ENCODE results near the gene ZNF554. TPM values are rescaled to one million over a fixed set of nuclear protein-coding genes. Genes with fewer than 3 reads are reported as not detected.

The ZNF554 gene
- total RNA-seq, 4 donors from 2014 or later, result 2.4 to 7.0 (median 3.0) TPM

DNA sequence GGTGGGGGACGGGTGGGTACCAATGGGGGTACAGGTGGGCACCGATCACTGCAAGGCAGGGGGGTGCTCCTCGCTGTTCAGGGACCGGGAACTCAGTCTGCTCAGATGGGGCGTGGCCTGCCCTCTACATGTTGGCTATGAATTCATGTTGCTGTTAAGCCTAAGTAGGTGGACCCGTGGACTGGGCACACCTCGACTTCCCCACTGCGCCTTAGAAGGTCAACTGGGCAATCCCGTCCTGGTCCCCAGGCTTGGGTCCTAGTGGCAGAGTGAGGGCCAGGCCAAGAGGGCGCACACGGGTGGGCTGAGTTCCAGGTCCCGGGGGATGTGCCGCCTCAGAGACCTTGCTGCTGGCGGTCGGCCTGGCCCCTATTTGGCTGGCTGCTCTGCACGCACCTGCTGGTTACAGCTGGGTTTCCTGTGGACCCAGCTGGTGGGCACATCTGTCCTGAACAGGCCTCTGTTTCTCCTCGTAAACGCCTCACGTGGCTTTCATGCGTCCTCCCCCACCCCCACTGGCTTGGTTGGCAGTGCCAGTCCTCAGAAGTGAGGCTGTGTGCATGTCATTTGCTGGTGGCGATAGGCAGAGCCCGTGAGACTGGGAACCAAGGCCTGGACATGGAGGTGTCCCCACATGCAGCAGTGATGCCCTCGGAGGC, 13.5 kb upstream of the ZNF554 start:
- TF ChIP-seq, protein P1, sequence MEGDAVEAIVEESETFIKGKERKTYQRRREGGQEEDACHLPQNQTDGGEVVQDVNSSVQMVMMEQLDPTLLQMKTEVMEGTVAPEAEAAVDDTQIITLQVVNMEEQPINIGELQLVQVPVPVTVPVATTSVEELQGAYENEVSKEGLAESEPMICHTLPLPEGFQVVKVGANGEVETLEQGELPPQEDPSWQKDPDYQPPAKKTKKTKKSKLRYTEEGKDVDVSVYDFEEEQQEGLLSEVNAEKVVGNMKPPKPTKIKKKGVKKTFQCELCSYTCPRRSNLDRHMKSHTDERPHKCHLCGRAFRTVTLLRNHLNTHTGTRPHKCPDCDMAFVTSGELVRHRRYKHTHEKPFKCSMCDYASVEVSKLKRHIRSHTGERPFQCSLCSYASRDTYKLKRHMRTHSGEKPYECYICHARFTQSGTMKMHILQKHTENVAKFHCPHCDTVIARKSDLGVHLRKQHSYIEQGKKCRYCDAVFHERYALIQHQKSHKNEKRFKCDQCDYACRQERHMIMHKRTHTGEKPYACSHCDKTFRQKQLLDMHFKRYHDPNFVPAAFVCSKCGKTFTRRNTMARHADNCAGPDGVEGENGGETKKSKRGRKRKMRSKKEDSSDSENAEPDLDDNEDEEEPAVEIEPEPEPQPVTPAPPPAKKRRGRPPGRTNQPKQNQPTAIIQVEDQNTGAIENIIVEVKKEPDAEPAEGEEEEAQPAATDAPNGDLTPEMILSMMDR (IDR thresholded peaks at IDR 0.05; ENCODE audit: low read depth), result no peak

DNA sequence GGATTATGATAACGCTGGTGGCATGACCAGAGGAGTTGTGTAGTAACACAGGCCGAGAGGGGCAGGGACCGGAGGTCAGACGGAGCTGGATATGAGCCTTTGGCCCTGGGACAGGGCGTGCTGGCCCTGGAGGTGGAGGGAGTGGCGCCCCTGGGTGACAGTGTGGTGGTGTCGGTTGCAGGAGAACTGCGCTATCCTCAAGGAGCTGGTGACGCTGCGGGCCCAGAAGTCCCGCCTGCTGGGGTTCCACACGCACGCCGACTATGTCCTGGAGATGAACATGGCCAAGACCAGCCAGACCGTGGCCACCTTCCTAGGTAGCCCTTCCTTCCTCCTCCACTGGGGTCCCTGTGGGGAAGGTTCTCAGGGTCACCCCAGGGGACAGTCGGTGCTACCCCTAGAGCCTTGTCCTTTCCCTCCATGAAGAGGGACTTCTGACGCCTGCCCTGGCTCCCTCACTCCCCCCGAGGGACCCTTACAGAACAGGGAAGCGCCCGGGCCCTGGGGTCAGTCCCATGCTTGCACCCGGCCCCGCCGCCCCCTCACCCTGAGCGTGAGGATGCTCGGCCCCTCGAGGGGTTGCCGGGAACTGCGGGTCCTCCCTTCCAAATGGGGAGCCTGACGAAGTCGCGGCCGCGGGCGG, 12.8 kb upstream of the ZNF554 start:
- TF ChIP-seq, protein P1 (IDR thresholded peaks at IDR 0.05; ENCODE audit: low read depth), result no peak

DNA sequence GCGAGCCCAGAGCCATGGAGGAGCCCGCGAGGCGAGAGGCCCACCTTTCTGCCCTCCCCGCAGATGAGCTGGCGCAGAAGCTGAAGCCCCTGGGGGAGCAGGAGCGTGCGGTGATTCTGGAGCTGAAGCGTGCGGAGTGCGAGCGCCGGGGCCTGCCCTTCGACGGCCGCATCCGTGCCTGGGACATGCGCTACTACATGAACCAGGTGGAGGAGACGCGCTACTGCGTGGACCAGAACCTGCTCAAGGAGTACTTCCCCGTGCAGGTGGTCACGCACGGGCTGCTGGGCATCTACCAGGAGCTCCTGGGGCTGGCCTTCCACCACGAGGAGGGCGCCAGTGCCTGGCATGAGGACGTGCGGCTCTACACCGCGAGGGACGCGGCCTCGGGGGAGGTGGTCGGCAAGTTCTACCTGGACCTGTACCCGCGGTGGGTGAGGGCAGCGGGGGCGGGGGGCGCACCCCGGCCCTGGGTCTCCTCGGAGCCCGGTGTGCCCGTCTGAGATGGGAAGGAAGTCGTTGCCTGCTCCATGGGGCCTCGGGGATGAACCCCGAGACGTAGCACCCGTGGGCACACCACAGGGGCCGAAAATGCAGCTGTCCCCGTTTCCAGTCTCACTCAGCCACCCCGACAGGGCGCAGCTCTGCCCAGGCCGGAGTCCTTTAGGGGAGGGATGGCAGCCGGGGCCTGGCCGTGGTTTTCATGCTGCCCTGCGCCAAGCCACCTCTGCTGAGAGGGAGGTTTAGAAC, 12.1 kb upstream of the ZNF554 start:
- TF ChIP-seq, protein P1 (IDR thresholded peaks at IDR 0.05; ENCODE audit: low read depth), result no peak

DNA sequence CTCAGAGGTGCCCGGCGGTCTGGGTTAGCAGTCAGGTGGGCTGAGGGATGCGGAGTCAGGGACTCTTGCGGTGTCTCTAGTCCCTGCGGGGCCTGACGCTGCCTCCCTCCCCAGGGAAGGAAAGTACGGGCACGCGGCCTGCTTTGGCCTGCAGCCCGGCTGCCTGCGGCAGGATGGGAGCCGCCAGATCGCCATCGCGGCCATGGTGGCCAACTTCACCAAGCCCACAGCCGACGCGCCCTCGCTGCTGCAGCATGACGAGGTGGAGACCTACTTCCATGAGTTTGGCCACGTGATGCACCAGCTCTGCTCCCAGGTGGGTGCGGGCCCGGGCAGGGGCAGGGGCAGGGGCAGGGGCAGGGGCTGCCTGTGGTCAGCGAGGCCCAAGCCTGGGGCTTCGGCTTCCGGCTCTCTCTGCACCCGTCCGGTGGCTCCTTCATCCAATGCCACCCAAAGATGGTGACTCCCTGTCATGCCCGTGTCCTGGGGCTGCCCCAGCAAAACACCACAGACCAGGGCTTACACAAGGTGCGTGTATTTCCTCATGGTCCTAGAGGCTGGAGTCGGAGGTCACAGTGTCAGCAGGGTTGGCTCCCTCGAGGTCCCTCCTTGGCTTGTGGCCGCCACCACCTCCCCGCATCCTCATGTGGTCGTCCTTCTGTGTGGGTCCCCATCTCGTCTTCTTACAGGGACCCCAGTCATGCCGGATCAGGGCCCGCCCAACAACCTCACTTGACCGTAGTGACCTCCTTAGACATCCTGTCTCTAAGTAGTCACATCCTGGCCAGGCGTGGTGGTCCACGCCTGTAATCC, 11.3 kb upstream of the ZNF554 start:
- TF ChIP-seq, protein P1 (IDR thresholded peaks at IDR 0.05; ENCODE audit: low read depth), result no peak

DNA sequence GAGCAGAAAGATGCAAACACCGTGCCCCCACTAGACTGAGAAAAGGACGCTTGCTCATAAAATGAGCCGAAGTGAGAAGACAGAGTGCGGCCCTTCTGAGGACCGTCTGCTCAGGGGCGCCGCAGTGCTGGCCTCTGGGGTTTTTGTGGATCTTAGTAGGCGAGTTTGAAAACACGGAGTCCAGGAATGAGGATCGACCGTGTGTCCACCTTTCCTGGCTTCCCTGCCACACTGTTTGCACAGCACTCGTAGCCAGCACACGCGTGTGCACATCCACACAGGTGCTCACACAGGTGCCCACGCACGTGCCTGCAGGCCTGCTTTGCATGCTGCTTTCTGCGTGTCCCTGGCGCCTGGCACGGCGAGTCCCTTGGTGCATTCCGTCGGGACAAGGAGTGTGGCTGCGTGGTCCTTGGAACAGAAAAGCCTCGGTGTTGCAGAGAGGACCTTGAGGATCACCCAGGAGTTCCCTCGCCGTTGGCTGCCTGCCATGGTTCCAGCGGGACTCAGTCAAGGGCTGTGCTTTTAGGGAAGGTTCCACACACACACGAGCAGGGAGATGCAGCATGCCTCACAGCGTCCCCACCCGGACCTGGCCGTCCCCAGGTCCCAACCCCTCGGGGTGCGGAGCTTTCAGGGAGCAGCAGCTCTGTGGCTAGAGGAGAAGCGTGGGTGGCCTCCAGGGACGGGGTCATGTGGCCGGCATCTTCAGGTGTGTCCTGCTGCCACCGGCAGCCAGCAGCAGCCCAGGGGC, 10.1 kb upstream of the ZNF554 start:
- TF ChIP-seq, protein P1 (IDR thresholded peaks at IDR 0.05; ENCODE audit: low read depth), result no peak

DNA sequence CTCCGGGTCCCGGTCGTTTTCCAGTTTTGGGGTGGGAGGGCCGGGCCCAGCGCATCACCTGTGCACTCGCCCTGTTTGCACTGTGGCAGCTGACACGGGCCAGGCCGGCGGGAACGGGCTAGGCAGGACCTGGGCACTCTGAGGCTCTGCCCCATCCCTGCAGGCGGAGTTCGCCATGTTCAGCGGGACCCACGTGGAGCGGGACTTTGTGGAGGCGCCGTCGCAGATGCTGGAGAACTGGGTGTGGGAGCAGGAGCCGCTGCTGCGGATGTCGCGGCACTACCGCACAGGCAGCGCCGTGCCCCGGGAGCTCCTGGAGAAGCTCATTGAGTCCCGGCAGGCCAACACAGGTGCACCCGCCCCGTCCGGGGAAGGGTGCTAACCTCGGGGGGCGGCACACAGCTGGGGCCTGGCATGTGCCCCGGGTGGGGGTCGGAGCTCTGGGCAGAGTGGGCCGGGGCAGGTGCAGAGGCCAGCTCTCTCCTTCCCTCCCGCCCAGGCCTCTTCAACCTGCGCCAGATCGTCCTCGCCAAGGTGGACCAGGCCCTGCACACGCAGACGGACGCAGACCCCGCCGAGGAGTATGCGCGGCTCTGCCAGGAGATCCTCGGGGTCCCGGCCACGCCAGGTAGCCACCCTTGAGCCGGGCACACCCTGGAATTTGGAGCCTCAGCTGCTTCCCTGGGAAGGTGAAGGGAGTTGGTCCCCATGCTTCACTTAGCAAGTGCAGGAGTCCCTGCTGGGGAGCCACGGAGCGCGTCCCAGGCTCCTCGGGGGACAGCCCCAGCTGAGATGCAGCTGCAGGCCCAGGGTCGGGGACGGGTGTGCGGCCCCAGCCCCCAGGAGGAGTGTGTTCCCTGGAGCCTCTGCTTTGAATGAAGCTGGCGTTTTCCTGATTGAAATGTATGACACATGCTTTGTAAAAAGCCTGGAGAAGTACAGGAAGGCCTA, 9.3 kb upstream of the ZNF554 start:
- TF ChIP-seq, protein P1 (IDR thresholded peaks at IDR 0.05; ENCODE audit: low read depth), result no peak

Measured in subcutaneous adipose tissue (tissue), 4 donors.